Esophagus muscularis mucosa (tissue), 4 donors: Measurements from ENCODE around the gene RHEB. TPM values are rescaled to one million over a fixed set of nuclear protein-coding genes. Genes with fewer than 3 reads are reported as not detected.
A peak's percentile ranks its signal among the peaks of the same experiment; 100 is the strongest.

Source experiments
- DNase-seq: peaks from one replicate; pipeline ENCODE4 v3.0.0-alpha.2; 2017; ENCODE audit errors: extremely low spot score
- H3K27ac ChIP-seq, 4 donors: fragments of 200-600 bp; sonication (generic); replicated peaks in 1 of 4; 1 replicate in 3 of 4; 2 replicates in 1 of 4; pipeline ENCODE4 v1.5.1; 2016 to 2019; ENCODE audit warnings: mild to moderate bottlenecking in 1 of 4
- H3K27me3 ChIP-seq, 4 donors: fragments of 200-600 bp; sonication (generic); one replicate each; pipeline versions ENCODE4 v1.5.1 to v1.6.0; 2016 to 2019
- H3K36me3 ChIP-seq, 4 donors: fragments of 200-600 bp; sonication (generic); one replicate each; pipeline ENCODE4 v1.5.1; 2016 to 2019
- H3K4me1 ChIP-seq, 4 donors: fragments of 200-600 bp; sonication (generic); one replicate each; pipeline ENCODE4 v1.5.1; 2016 to 2019
- H3K4me3 ChIP-seq, 4 donors: fragments of 200-600 bp; sonication (generic); 1 replicate in 2 of 4; 2 replicates in 2 of 4; pipeline ENCODE4 v1.5.1; 2016 to 2019; ENCODE audit warnings: mild to moderate bottlenecking in 4 of 4, moderate library complexity in 1 of 4
- H3K9me3 ChIP-seq, 4 donors: fragments of 200-600 bp; sonication (generic); 1 replicate in 3 of 4; 2 replicates in 1 of 4; pipeline ENCODE4 v1.5.1; 2016 to 2019
- EP300 ChIP-seq: sonication (generic); formaldehyde crosslinking; IDR thresholded peaks from one replicate; pipeline ENCODE4 v1.6.1; 2017; ENCODE audit warnings: antibody characterized with exemption
- POLR2A ChIP-seq: fragments of 450-650 bp; IDR thresholded peaks from one replicate; pipeline ENCODE4 v1.6.1; 2017; ENCODE audit warnings: antibody characterized with exemption, moderate library complexity, mild to moderate bottlenecking, low read depth
- POLR2AphosphoS5 ChIP-seq, 2 donors: sonication (generic); formaldehyde crosslinking; IDR thresholded peaks; one replicate each; pipeline ENCODE4 v1.6.1; 2017; ENCODE audit warnings: antibody characterized with exemption in 2 of 2
- WGBS: methylation state at CpG from one replicate; pipeline ENCODE4 v1.1.5; 2018; 5-methylcytosine and 5-hydroxymethylcytosine counted together
- intact Hi-C: fragments of 100-400 bp; cut with DNase I; formaldehyde crosslinking; loops from one replicate; pipeline ENCODE4 v1.15.1; 2023
- total RNA-seq, 4 donors: library from RNA; depleted of rRNA; stranded (reverse); fragments of >200 nt; gene quantifications; one replicate each; pipeline versions ENCODE4 v1.1.0 to v1.2.1, GENCODE V29; 2016
- TF ChIP-seq, protein P1 (sequence below), 3 experiments: fragments of 200-600 bp in 2 of 3; fragments of 450-650 bp in 1 of 3; sonication (generic) in 2 of 3; IDR thresholded peaks; one replicate each; pipeline ENCODE4 v1.5.1; 2017 to 2019; ENCODE audit warnings: antibody characterized with exemption in 3 of 3, mild to moderate bottlenecking in 2 of 3, moderate library complexity in 1 of 3

Gene RHEB
- total RNA-seq, 4 donors from 2014 or later: 98.5 to 187 (median 163) TPM

DNA sequence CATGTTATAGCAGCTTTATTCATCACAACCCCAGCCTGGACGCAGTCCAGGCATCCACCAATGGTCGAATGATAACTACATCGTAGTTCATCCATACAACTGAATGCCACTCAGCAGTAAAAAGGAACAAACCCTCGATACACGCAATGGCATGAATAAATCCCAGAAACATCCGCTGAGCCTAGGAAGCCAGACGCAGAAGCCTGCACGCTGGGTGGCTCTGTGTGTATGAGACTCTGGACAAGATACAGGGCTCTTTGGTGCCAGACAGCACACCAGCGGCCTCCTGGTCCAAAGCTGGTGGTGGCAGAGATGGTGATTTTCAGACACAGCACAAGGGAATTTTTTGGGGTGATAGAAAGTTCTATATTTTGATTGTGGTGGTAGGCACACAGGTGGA, 69.7 kb downstream of the RHEB start:
- Histone ChIP-seq H3K9me3 (no peaks in the 10 kb centered on the region), H3K27me3 (no peaks in the 10 kb centered on the region), H3K4me3 (no peak overlapping the region), H3K4me1 (peaks cover 6 to 14% (median 12%) of the 10 kb centered on the region in 4 donors), H3K36me3 (no peaks in the 10 kb centered on the region), H3K27ac (no peak overlapping the region)
- intact Hi-C loops: loop anchor here (5.0 kb wide), 1 partner anchor 133 kb away; no protein-coding TSS in a partner anchor
- no peak for DNase-seq
- TF ChIP-seq, protein P1, sequence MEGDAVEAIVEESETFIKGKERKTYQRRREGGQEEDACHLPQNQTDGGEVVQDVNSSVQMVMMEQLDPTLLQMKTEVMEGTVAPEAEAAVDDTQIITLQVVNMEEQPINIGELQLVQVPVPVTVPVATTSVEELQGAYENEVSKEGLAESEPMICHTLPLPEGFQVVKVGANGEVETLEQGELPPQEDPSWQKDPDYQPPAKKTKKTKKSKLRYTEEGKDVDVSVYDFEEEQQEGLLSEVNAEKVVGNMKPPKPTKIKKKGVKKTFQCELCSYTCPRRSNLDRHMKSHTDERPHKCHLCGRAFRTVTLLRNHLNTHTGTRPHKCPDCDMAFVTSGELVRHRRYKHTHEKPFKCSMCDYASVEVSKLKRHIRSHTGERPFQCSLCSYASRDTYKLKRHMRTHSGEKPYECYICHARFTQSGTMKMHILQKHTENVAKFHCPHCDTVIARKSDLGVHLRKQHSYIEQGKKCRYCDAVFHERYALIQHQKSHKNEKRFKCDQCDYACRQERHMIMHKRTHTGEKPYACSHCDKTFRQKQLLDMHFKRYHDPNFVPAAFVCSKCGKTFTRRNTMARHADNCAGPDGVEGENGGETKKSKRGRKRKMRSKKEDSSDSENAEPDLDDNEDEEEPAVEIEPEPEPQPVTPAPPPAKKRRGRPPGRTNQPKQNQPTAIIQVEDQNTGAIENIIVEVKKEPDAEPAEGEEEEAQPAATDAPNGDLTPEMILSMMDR (IDR thresholded peaks at IDR 0.05): no peak
- TF ChIP-seq POLR2AphosphoS5 (IDR thresholded peaks at IDR 0.05) (no peak), POLR2A (no peak), EP300 (no peak)
- 87% methylated on average over 9 of the region's 9 CpGs for WGBS

DNA sequence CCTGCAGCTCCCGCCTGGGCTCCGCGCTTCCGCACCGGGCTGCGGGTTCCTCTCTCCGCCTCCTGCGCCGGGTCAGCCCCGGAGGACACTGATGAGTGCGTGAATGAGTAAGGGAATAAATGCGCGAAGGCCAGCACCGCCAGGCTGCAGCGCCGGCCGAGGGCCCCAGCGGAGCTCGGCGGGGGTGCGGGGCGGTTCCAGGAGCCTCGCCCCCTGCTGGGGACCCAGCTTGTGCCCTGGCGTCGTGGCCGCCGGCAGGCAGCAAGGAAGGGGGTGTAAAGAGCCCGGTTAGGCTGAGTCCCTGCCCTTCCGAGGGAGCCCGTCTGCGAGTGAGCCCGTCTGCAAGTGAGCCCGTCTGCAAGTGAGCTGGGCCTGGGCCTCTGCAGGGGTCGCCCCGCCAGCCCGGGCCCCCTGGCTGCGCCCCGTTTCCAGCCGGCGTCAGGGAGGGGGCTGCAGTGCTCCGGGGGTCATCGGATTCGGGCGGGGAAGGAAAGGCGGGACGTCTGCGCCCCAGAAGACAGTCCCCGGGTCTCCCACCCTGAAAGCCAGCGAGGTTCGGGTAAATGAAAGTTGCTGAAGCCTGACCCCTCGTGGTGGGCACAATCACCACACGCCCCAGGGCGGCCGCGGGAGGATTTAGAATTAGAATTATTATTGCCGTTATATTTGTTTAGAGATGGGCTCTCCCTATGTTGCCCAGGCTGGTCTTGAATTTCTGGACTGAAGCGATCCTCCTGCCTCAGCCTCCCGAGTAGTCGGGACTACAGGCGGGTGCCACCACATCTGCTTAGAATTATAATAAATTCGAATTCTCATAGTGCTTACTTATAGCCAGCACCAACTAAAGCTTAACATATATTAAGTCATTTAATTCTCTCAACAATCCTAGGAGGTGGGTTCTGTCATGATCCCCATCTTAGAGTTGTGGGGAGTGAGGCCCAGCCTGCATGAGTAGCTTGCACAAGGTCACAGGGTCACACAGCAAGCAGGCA, 71.1 kb downstream of the RHEB start:
- intact Hi-C loops: loop anchor here (1.0 to 5.0 kb wide), 2 partner anchors 80 to 131 kb away; no protein-coding TSS in a partner anchor
- H3K9me3 ChIP-seq: no peaks in the 10 kb centered on the region
- no peaks in the 10 kb centered on the region for H3K27me3 ChIP-seq
- no peaks in the 10 kb centered on the region for H3K36me3 ChIP-seq
- peak; percentile 96 for DNase-seq
- peak overlapping the region; percentile 70 to 78 (median 74) for H3K27ac ChIP-seq
- peaks cover 6 to 14% (median 12%) of the 10 kb centered on the region in 4 donors for H3K4me1 ChIP-seq
- 17% methylated on average over 24 of the region's 61 CpGs for WGBS
- H3K4me3 ChIP-seq: peak overlapping the region; percentile 57 to 70 (median 63)
- TF ChIP-seq POLR2AphosphoS5 (IDR thresholded peaks at IDR 0.05) (peak in 1 of 2 donors; percentile 8), POLR2A (no peak)
- TF ChIP-seq, protein P1 (IDR thresholded peaks at IDR 0.05): peak; percentile 81 to 83 (median 82)

DNA sequence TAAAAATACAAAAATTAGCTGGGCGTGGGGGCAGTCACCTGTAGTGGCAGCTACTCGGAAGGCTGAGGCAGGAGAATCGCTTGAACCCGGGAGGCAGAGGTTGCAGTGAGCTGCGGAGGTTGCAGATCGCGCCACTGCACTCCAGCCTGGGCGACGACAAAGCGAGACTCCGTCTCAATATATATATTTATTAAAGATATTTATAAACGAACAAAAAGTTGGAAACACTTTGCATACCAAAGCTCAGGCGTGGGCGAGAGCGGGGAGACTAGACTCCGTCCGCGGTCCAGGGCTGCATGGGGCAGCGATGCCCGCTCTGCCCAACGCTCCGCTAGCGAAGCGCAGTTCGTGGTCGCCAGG, 71.8 kb downstream of the RHEB start:
- no peak for DNase-seq
- 77% methylated on average over 24 of the region's 26 CpGs for WGBS
- TF ChIP-seq POLR2AphosphoS5 (IDR thresholded peaks at IDR 0.05): no peak
- TF ChIP-seq, protein P1 (IDR thresholded peaks at IDR 0.05): no peak
- no peak for TF ChIP-seq POLR2A
- TF ChIP-seq EP300: no peak
- Histone ChIP-seq H3K4me3 (peak overlapping the region; percentile 57 to 70 (median 63)), H3K27me3 (no peaks in the 10 kb centered on the region), H3K27ac (peak overlapping the region; percentile 70 to 78 (median 74)), H3K4me1 (peaks cover 6 to 14% (median 12%) of the 10 kb centered on the region in 4 donors), H3K36me3 (no peaks in the 10 kb centered on the region), H3K9me3 (no peaks in the 10 kb centered on the region)
- intact Hi-C loops: loop anchor here (1.0 to 5.0 kb wide), 2 partner anchors 80 to 131 kb away; no protein-coding TSS in a partner anchor

DNA sequence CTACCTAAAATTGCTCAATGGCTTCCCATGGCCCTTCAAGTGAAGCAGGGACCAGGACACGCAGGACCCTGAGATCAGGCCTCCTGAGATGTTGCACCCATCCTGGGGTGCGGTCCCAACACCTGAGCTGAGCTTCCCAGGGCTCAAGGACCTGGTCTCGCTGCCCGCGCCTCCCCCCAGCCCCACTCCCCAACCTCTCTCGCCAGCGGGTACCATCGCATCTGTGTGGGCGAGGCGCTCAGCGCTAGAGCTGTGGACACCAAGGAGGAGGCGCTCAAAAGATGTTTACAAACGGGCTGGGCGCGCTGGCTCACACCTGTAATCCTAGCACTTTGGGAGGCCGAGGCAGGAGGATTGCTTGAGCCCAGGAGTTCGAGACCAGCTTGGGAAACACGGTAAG, 72.4 kb downstream of the RHEB start:
- Histone ChIP-seq H3K9me3 (no peaks in the 10 kb centered on the region), H3K4me1 (peaks cover 6 to 14% (median 12%) of the 10 kb centered on the region in 4 donors), H3K36me3 (no peaks in the 10 kb centered on the region), H3K4me3 (no peak overlapping the region), H3K27ac (no peak overlapping the region), H3K27me3 (no peaks in the 10 kb centered on the region)
- intact Hi-C loops: loop anchor here (5.0 kb wide), 1 partner anchor 130 kb away; no protein-coding TSS in a partner anchor
- 92% methylated on average over 18 of the region's 18 CpGs for WGBS
- TF ChIP-seq EP300 (no peak), POLR2A (no peak), POLR2AphosphoS5 (IDR thresholded peaks at IDR 0.05) (no peak)
- TF ChIP-seq, protein P1 (IDR thresholded peaks at IDR 0.05): no peak
- no peak for DNase-seq
